Activated CD4-positive, alpha-beta T cell treated with anti-CD3 and anti-CD28 coated beads, Interleukin-2, Interleukin-6, amounts not matched to agents 100 ng/mL and 50 ng/mL, durations not matched to agents 16 hours and 8 hours (primary cell): ENCODE data around the gene SMAD1.

Source experiments
- DNase-seq: peaks from one replicate; pipeline ENCODE4 v3.0.0-alpha.2; 2020

The SMAD1 gene

GRCh38 chr4:145490361-145490760, 8.7 kb downstream of the SMAD1 start:
- no peak for DNase-seq

DNA sequence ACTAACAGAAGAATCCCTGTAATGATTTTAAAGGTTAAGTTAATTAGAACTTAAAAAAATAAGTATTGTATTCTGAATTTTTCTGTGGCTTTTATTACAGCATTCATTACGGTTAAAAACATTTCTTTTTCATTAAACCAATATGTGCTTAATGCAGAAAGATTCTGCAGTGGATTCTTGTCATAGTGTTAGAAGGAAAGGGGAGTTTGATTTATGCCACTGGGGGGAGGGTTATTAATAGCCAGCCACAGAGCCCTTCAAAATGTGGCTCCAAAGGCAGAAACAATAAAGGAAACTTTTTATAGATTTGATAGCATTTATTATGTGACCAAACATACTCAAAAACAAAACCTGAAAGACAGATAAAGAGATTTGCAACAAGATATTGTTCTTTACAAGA, 9.1 kb downstream of the SMAD1 start:
- no peak for DNase-seq

DNA sequence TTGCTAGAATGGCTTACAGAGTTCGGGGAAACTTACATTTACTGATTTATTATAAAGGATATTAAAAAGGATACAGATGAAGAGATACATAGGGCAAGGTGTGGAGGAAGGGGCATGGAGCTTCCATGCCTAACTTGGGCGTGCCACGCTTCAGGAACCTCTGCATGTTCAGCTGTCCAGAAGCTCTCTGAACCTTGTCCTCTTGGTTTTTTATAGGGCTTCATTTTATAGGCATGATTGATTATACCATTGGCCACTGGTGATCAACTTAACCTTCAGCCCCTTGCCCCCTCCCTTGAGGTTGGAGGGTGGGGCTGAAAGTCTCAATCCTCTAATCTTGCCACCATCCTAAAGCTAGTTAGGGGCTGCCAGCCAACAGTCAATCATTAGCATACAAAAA, 10.7 kb downstream of the SMAD1 start:
- DNase-seq: no peak

- no peak for DNase-seq
These were observed 11.5 kb downstream of the SMAD1 start for GRCh38 chr4:145493166-145493565.

DNA sequence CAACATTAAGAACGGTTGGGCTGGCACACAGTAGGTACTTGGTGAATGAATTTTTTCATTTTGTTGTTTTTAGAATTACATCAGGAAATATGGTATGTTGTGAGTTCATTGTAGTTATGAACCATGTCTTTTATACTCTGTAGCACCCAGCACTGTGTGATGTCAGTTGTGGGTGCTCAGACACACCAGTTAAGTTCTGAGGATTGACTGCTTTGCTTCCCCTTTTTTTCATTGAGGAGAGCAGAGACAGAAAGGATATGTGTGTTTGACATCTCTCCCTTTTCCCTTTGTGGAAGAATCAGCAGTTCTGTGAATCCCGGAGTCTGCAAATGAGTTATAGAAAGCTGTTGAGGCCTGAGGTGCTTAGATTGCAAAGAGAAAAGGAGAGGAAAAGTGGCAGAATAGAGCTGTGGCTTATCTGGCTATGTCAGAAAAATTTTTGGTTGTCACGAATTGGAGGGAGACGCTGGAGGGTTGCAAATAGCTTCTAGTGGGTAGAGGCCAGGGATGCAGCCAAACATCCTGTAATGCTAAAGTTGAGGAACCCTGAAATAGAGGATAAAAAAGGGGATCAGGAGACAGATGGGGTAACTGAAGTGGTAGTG, 13.1 kb downstream of the SMAD1 start:
- no peak for DNase-seq

DNA sequence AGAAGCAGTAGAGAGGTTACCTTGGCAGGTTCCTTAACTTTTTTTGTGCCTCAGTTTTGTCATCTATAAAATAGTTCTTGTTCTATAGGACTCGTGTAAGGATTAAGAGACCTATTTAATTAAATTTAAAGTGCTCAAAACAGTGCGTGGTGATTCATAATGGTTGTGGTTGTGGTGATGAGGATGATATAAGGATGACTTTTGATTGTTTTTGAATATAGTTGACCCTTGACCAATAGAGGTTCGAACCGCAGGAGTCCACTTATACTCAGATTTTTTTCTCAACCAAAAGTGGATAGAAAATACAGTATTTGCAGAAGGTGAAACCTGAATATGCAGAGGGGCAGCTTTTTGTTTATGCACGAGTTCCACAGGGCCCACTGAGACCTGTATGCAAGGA, 14.6 kb downstream of the SMAD1 start:
- no peak for DNase-seq

GRCh38 chr4:145497199-145498149, 15.8 kb downstream of the SMAD1 start:
- no peak for DNase-seq

DNA sequence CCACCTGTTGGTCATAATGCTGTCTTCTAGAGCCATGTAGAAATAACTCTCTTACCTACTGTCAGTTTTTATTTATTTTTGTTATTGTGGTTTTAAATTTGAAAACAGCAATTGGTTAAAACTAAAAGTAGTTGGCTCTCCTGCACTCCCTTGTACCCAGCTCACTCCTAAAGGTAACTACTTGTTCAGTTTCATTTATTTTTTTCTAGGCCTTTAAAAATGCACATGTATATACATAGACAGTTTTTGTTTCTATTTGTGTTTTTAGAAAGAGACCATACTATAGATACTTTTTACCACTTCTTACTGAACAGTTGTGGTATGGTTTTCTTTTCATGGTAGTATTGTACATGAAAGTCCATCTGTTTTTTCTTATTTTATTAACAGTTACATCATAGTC, 16.8 kb downstream of the SMAD1 start:
- no peak for DNase-seq

GRCh38 chr4:145501051-145501660, 19.5 kb downstream of the SMAD1 start:
- no peak for DNase-seq

DNA sequence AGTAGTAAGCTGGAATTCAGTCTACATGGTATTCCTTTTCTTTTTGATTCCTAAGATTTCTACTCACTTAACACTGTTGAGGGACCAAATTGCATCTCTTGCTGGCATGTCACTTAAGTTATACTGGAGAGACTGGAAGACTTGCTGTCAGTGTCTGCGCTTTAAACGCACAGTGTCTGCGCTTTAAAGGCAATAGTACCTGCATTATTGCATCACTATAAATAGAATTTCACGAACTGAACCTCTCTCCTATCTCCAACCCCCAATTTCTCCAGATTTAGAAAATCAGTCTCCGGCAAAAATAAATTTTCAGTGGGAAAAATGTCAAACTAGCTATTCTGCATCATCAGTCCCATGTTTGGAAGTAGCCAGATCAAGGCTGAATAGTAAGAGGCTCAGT, 21.2 kb downstream of the SMAD1 start:
- no peak for DNase-seq

- no peak for DNase-seq
These were observed 21.9 kb downstream of the SMAD1 start for GRCh38 chr4:145503486-145504072.

GRCh38 chr4:145505995-145506394, 24.3 kb downstream of the SMAD1 start:
- DNase-seq: no peak

GRCh38 chr4:145507636-145508035, 26.0 kb downstream of the SMAD1 start:
- no peak for DNase-seq

DNA sequence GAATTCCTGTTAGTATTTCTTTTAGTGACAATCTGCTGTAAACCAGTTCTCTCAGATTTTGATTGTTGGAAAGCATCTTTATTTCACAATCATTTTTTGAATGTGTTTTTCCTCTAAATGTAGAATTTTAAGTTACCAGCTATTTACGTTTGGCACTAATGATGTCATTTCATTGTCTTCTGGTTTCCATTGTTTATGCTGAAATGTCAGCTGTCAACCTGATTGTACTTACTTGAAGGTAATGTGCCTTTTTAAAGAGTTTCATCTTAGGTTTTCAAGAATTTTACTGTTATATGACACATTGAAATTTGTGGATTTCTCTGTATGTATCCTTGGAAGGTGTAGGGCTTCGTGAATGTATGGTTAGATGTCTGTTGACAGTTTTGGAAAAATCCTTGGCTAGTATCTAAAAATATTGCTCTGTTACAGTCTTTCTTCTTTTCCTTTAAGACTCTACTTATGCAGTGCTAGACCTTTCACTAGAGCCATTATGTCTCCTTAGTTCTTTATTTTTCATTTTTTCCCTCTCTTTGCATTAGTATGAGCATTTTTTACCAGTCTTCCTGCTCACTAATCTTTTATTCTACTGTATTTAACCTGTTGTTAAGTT, 30.4 kb downstream of the SMAD1 start:
- DNase-seq: no peak

DNA sequence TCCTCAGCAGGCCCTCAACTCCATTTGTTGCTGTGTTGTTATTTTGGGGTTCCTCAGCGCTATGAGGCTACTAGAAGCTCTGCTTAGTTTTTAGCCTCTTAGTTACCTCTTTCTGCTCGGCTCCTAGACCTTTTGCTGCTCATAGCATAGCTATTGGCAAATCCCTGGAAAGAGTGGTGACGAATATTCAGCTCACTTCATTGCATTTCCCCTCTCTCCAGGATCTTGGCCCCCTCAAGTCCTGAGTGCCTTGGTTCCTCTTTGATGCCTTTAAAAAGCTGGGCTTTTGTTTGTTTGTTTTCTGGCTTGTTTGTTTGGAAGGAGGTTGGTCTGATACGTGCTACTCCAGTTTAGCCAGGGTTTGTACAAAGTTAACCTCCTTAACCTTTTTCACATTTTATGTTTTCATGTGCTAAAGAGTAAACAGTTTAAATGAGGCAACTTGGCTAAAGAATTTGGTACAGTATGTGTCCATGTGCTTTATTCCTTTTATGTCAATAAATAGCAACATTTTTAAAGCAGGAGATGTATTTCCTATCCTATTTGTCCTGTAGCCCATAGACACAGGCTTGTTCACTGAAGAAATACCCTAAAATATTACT, 31.5 kb downstream of the SMAD1 start:
- DNase-seq: no peak

GRCh38 chr4:145520172-145520571, 38.5 kb downstream of the SMAD1 start:
- no peak for DNase-seq

DNA sequence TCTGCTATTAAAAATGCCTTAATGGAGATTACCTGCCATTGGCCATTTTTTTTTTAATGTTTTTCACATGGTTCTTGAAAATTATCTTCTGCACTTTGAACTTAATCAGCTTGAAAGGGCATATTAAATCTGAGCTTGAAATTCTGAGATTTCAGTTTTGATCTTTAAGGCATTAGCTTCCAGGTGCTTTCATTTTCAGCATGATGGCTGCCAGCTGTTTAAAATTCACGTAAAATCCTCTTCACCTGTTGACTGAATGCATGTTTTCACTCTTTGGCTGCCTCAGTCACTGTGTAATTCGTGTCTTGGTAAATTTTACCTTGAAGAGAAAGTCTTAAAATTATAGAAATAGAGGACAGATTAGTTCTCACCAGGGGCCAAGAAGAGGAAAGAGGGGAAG, 39.6 kb downstream of the SMAD1 start:
- no peak for DNase-seq

DNA sequence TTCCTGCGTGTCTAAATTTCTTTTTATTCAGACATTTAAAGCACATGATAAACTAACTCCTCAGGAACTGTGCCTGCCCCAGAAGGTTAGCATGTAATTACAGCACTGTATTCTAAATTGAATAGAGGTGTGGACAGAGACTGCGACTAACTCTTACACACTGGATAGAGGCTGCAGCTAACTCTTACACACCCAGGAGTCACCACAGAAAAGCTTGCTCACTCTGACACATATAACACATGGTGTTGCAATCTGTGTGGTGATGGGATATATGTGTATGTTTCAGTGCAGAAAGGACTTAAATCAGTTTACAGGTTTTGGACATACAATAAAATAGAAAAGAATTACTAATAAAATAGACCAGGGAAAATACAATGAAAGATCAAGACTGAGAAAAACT, 41.5 kb downstream of the SMAD1 start:
- no peak for DNase-seq

DNA sequence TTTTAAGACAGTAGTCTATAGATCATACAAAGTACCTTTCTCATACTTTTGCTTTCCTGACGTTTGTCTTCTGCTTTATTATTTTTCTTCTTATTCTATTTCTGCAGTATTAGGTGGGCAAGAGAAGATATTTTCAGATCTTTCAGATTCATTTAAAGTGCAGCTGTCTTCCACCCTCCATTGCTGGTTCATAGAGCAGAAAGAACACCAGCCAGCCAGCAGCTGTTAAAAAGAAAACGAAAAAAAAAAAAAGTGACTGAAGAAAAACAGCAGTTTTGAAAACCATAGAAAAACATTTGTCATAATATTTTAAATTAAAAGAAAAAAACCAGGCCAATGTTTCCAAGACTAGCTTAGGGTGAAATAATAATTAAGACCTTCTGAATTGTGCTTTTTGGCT, 42.9 kb downstream of the SMAD1 start:
- DNase-seq: no peak

GRCh38 chr4:145525291-145525740, 43.7 kb downstream of the SMAD1 start:
- no peak for DNase-seq

- no peak for DNase-seq
These were observed 46.1 kb downstream of the SMAD1 start for GRCh38 chr4:145527773-145528172.

- no peak for DNase-seq
These were observed 46.9 kb downstream of the SMAD1 start for GRCh38 chr4:145528601-145529000.

DNA sequence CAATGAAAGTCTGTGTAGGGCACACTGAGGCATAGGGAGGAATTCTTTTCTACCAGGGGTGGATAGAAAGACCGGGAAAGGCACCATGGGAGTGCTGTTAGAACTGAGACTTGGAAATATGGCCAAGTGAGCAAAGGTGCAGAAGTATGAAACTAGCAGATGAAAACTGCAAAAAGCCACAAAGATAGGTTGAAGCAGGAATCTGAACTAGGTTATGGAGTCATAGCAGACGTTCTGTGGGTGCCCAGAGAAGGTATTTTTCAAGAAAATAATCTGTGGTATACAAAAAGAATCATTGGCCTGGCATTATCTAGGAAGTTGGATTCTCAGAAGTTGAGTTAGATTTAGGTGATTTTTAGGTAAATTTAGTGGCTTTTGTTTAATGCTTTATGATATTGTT, 48.5 kb downstream of the SMAD1 start:
- DNase-seq: no peak
